Stimulated activated CD4-positive, alpha-beta T cell treated with anti-CD3 and anti-CD28 coated beads, TNF-alpha, amount 100 ng/mL, for 4 hours (primary cell): Measurements from ENCODE around the gene SLC12A1.
"Not testable (repeated sequence)": the region's sequence is repeated elsewhere in the genome, so short reads cannot be mapped to it uniquely, and the experiment has no call there.

Experiments
- DNase-seq, 3 experiments: peaks; one replicate each; pipeline ENCODE4 v3.0.0-alpha.2; 2020; ENCODE audit warnings: low read depth in 3 of 3

SLC12A1 gene

DNA sequence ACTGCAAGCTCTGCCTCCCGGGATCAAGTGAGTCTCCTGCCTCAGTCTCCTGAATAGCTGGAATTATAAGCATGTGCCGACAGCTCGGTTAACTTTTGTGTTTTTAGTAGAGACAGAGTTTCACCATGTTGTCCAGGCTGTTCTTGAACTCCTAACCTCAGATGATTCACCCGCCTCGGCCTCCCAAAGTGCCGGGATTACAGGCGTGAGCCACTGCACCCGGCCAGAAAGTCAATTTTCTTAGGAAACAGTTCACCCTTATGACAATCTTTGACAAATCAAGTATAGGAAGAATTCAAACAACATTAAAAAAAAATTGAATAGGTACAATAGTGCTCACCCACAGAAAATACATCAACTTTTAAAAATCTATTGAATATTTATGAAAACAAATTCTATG lies 101.5 kb downstream of the SLC12A1 start:
- no peak for DNase-seq

- no peak for DNase-seq
These were observed 103.6 kb downstream of the SLC12A1 start for GRCh38 chr15:48309740-48310139.

DNA sequence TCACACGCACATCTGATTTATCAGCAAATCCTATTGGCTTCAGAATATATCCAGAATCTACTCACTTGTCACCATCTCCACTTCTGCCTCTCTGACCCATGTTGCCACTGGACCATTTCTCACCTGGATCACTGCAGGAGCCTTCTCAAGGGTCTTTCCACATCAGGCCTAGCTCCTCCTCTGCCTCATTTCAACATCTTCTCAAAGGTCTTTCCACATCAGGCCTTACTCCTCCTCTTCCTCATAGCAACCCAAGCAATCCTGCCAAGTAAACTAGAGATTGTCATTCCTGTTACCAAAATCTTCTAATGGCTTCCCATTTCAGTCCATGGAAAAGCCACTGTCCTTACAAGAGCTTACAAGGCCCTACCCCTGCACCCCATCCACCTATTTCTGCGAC lies 107.1 kb downstream of the SLC12A1 start:
- DNase-seq, result no peak

DNA sequence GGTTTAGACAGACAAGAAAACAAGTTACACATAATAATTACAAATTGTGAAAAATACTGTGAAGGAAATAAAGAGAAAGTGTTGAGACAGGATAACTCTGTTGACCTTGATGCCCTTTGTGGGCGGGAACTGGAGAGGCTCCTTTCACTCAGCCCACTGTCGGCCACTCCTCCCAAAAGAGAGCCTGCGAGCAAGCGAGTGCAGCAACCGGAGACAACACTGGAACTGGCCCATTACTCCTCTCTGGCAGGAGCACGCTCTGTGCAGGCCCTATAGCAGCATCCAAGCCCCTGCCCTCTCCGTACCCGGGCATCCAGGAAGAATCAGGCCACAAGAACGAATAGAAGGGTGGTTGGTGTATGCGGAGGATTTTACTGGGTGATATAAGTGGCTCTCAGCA lies 108.9 kb downstream of the SLC12A1 start:
- no peak for DNase-seq

- DNase-seq, result no peak
These were observed 111.1 kb downstream of the SLC12A1 start for GRCh38 chr15:48317221-48317620.

GRCh38 chr15:48318131-48318530 lies 112.0 kb downstream of the SLC12A1 start:
- no peak for DNase-seq

DNA sequence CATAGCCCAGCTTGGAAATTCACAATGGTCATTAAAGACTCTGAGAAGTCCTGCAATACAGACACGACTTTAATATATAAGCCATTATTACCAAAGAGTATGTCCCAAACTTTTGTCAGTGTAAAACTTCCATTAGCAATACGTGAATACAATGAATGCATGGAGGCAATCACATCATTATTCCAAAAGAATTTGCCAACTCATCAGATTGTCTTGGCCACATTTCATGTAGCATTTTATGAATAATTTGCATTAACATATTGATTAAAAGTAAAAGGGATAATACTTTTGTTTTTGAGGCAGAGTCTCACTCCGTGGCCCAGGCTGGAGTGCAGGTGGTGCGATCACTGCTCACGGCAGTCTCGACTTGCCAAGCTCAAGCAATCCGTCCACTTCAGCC lies 117.2 kb downstream of the SLC12A1 start:
- DNase-seq, result no peak

- no peak for DNase-seq
These were observed 118.8 kb downstream of the SLC12A1 start for GRCh38 chr15:48324949-48325348.

- DNase-seq, result no peak
These were observed 119.3 kb downstream of the SLC12A1 start for GRCh38 chr15:48325400-48325799.

DNA sequence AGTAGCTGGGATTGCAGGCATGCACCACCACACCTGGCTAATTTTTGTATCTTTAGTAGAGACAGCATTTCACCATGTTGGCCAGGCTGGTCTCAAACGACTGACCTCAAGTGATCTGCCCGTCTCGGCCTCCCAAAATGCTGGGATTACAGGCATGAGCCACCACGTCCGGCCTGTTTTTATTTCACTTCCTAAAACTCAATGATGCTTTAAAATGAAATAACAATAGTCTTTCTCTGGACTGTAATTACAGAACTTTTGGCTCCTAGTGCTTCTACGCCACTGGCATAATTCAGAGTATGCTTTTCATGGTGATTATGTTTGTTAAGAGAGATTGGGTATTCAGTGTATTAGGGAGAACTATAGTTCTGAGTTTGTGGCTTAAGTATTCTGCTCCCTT lies 120.1 kb downstream of the SLC12A1 start:
- DNase-seq, result not testable (repeated sequence)

DNA sequence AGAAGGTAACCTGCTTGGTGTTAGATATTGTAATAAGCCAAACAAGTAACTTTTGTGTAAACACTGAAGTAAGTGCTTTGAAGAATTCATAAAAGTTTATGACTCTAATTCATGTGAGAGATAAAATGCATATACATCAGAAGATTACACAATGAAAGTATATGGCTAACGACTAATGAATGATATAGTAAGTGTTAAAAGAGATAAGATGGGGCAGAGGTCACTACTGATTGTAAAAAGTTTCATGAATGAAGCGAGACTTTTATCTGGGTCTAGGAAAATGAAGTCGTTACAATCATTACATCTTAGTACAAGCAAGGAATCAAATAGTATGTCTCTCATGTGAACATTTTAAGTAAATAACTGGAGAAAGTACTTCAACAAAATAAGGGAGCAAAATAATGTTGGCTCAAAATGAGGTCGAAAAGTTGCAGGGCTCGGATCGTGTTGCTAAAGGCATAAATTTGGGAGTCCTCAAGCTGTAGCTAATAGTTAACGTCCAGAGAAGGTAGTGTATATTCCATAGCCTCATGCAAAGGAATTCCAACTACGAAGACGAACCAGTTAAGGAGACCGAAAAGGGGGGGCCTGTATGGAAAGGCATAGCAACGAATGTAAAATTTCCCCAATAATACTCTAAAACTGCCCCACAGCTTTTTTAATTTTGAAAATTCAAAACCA lies 124.1 kb downstream of the SLC12A1 start:
- DNase-seq, result no peak

GRCh38 chr15:48330855-48331795 lies 125.0 kb downstream of the SLC12A1 start, which contains the start of gene DUT:
Gene DUT (plus strand): TSS chr15:48331429. CDS start chr15:48331516, 87 bp downstream.
- peak; percentile 50 to 72 (median 63) for DNase-seq

DNA sequence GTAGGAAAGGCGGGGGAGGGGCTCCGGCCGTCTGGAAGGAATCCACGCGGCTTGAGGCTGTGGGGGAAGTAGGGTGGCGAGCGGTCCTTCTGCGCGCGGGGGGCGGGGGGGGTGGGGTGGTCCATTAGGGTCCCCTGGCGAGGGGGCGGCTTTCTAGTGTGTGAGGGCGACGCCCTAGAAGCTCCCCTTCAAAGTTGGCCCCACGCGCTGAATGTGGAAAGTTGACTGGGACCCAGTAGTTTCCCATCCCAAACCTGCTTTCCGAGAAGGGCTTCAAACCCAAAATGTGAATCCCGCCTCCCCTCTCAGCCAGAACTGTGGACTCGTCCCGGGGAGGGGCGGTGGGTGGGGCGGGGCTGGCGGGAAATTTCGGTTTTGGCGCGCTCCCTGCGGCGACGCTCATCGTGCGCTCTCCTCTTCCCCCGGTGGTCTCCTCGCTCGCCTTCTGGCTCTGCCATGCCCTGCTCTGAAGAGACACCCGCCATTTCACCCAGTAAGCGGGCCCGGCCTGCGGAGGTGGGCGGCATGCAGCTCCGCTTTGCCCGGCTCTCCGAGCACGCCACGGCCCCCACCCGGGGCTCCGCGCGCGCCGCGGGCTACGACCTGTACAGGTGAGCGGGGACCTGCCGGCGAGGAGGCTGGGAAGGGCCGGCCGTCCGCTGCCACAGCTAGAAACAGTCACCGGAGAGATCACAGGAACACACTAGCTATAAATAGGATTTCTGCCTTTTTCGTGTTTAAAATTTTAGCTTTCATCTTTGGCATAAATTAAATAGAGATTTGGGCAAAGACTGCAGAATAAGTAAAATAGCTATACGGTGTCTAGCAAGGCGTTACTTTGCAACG lies 125.9 kb downstream of the SLC12A1 start:
- peak; percentile 53 to 74 (median 55) for DNase-seq

GRCh38 chr15:48332642-48333034 lies 126.5 kb downstream of the SLC12A1 start:
- DNase-seq, result no peak

DNA sequence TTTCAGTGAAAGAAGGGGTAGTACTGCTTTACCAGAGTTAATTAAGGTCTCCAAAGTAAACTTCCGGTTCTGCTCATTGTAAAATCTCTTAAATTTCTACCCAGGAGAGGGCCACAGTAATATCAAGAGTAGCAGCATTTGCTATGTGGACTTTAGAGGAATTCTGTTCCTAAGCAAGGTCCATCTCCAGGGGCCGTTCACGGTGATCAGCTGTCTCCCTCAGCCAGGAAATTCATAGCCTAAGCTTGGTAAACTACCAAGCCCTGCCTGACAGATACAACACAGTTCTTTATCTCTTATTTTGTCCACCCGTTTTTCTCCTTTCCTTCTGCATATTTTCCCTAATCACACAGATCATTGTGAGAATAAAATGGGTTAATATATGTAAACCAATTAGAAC lies 127.4 kb downstream of the SLC12A1 start:
- DNase-seq, result no peak

DNA sequence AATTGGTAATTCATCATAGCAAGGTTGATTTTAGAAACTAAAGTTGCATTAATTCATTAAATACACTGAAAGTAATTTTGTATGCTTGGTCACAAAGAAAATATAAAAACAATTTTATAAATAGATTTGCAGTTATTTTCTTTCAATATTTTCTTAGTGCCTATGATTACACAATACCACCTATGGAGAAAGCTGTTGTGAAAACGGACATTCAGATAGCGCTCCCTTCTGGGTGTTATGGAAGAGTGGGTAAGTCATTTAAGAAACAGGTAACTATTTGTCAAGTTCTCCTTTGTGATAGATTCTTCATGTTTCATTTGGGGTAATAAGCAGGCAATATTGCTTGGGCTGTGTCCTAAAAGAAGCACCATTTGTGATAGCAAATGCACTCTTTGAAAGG lies 128.2 kb downstream of the SLC12A1 start:
- no peak for DNase-seq

GRCh38 chr15:48336940-48337339 lies 130.8 kb downstream of the SLC12A1 start:
- DNase-seq, result no peak

DNA sequence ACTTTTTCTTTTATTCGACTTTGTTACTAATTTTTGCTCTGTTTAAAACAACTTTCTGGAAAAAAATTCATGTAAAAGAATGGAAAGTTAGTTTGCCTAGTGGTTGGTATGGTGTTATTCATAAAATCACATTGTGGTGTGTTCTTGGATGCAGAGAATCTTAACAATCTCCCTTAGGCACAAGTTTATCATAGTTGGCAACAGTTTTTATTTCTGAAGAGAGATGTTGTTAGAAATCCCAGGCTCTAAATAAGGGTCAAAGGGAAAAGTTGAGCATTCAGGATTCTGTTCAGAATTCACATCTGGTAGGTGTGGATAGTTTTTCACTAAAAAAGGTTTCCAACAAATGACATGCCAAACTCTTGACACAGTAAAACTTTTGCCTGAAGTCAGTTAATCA lies 131.5 kb downstream of the SLC12A1 start:
- no peak for DNase-seq

- no peak for DNase-seq
These were observed 134.0 kb downstream of the SLC12A1 start for GRCh38 chr15:48340111-48340510.

- no peak for DNase-seq
These were observed 137.8 kb downstream of the SLC12A1 start for GRCh38 chr15:48343865-48344264.

GRCh38 chr15:48345516-48345915 lies 139.4 kb downstream of the SLC12A1 start:
- DNase-seq, result no peak

- DNase-seq, result peak in 2 of 3 experiments; percentile 7 to 23
These were observed 146.5 kb downstream of the SLC12A1 start for GRCh38 chr15:48352474-48353072.
